CD8-positive, alpha-beta memory T cell (primary cell): ENCODE measurements around the gene MAP3K21. TPM values are rescaled to one million over a fixed set of nuclear protein-coding genes. Genes with fewer than 3 reads are reported as not detected.
A peak's percentile ranks its signal among the peaks of the same experiment; 100 is the strongest.

Experiments used
- CTCF ChIA-PET: fragments of 350-600 bp; sonication (Branson Sonifier 250); formaldehyde crosslinking; loops from one replicate; lab custom pipeline; 2021; ENCODE audit warnings: antibody characterized with exemption; lab: Charles Lee
- POLR2A ChIA-PET: fragments of 350-600 bp; sonication (Branson Sonifier 250); formaldehyde crosslinking; loops from one replicate; lab custom pipeline; 2021; ENCODE audit warnings: antibody characterized with exemption; lab: Charles Lee
- DNase-seq, 5 donors: peaks; one replicate each; pipeline versions ENCODE4 v3.0.0 to v3.0.0-alpha.2; 2020 to 2022; ENCODE audit warnings: mixed read lengths in 1 of 5
- H3K27ac ChIP-seq: one replicate; pipeline ENCODE4 v1.7.0; 2013; ENCODE audit warnings: low read depth, mild to moderate bottlenecking, low read length, moderate library complexity
- H3K27me3 ChIP-seq: 2 replicates; pipeline ENCODE4 v1.7.0; 2013; ENCODE audit warnings: low read length, mild to moderate bottlenecking; ENCODE audit not compliant: insufficient read depth, poor library complexity, severe bottlenecking
- H3K36me3 ChIP-seq: 2 replicates; pipeline ENCODE4 v1.7.0; 2013; ENCODE audit warnings: mild to moderate bottlenecking, low read length, moderate library complexity; ENCODE audit not compliant: insufficient read depth
- H3K4me1 ChIP-seq: 2 replicates; pipeline ENCODE4 v1.7.0; 2013; ENCODE audit warnings: mild to moderate bottlenecking, low read length, moderate library complexity; ENCODE audit not compliant: insufficient read depth
- H3K4me3 ChIP-seq: 2 replicates; pipeline ENCODE4 v1.7.0; 2013; ENCODE audit warnings: mild to moderate bottlenecking, low read length
- H3K9me3 ChIP-seq: 2 replicates; pipeline ENCODE4 v1.7.0; 2013; ENCODE audit warnings: mild to moderate bottlenecking, low read length
- H3K27ac Mint-ChIP-seq, 8 donors: one replicate each; pipeline ENCODE4 v1.8.0; 2020 to 2021; ENCODE audit warnings: mixed read lengths in 8 of 8, mild to moderate bottlenecking in 6 of 8, inconsistent platforms in 3 of 8, moderate library complexity in 3 of 8
- H3K27me3 Mint-ChIP-seq, 2 donors: one replicate each; pipeline ENCODE4 v1.8.0; 2020 to 2021; ENCODE audit warnings: mixed read lengths in 2 of 2, mild to moderate bottlenecking in 1 of 2, moderate library complexity in 1 of 2
- H3K36me3 Mint-ChIP-seq, 3 donors: one replicate each; pipeline ENCODE4 v1.8.0; 2020 to 2021; ENCODE audit warnings: mixed read lengths in 3 of 3, inconsistent platforms in 1 of 3, mild to moderate bottlenecking in 1 of 3
- H3K4me1 Mint-ChIP-seq, 3 donors: one replicate each; pipeline ENCODE4 v1.8.0; 2020 to 2021; ENCODE audit warnings: mixed read lengths in 3 of 3, inconsistent platforms in 1 of 3, mild to moderate bottlenecking in 1 of 3
- H3K4me3 Mint-ChIP-seq, 7 donors: one replicate each; pipeline ENCODE4 v1.8.0; 2020 to 2021; ENCODE audit warnings: mixed read lengths in 7 of 7, mild to moderate bottlenecking in 6 of 7, moderate library complexity in 4 of 7, inconsistent platforms in 2 of 7
- H3K9me3 Mint-ChIP-seq, 5 donors: one replicate each; pipeline ENCODE4 v1.8.0; 2020 to 2022; ENCODE audit warnings: mixed read lengths in 5 of 5, mild to moderate bottlenecking in 3 of 5, moderate library complexity in 2 of 5, inconsistent platforms in 1 of 5
- polyA plus RNA-seq: library from polyadenylated mRNA; unstranded; fragments of 300-500 nt; fragmentation: Illumina TruSeq; gene quantifications from one replicate; pipeline ENCODE4 v1.2.3, GENCODE V29; 2021
- total RNA-seq, 2 experiments: library from RNA; stranded (reverse); gene quantifications; one replicate each; pipeline ENCODE4 v1.2.3, GENCODE V29; 2021

MAP3K21 gene
- total and polyA plus RNA-seq, 3 experiments from 2014 or later: 0.54 to 2.8 (median 2.8) TPM

GRCh38 chr1:233362743-233363142, 35.2 kb downstream of the MAP3K21 start:
- POLR2A ChIA-PET: no interaction called here
- Mint-ChIP-seq H3K27me3 (peaks cover 3 to 9% of the 10 kb centered on the region in 2 donors), H3K4me3 (no peak overlapping the region), H3K9me3 (no peaks in the 10 kb centered on the region), H3K36me3 (peaks cover 0 to 1% (median 0%) of the 10 kb centered on the region in 3 donors), H3K4me1 (no peaks in the 10 kb centered on the region), H3K27ac (no peak overlapping the region)
- no peak overlapping the region for H3K4me3 ChIP-seq
- no peaks in the 10 kb centered on the region for H3K9me3 ChIP-seq
- CTCF ChIA-PET: interaction anchor here (1.7 kb wide), 1 partner anchor 11 kb away, joined by 5 read pairs; no protein-coding TSS in a partner anchor
- H3K27ac ChIP-seq: no peak overlapping the region
- no peaks in the 10 kb centered on the region for H3K36me3 ChIP-seq
- H3K27me3 ChIP-seq: no peaks in the 10 kb centered on the region
- no peaks in the 10 kb centered on the region for H3K4me1 ChIP-seq
- DNase-seq: no peak

- Mint-ChIP-seq H3K27me3 (peaks cover 3 to 9% of the 10 kb centered on the region in 2 donors), H3K4me1 (no peaks in the 10 kb centered on the region), H3K9me3 (no peaks in the 10 kb centered on the region), H3K27ac (peak overlapping the region in 1 of 8 donors; percentile 26), H3K4me3 (no peak overlapping the region), H3K36me3 (peaks cover 0 to 1% (median 0%) of the 10 kb centered on the region in 3 donors)
- CTCF ChIA-PET: interaction anchor here (1.0 to 2.1 kb wide), 3 partner anchors 12 to 36 kb away, joined by 4 to 5 read pairs (median 5); no protein-coding TSS in a partner anchor
- Histone ChIP-seq H3K27me3 (no peaks in the 10 kb centered on the region), H3K4me1 (no peaks in the 10 kb centered on the region), H3K4me3 (no peak overlapping the region), H3K36me3 (no peaks in the 10 kb centered on the region), H3K9me3 (no peaks in the 10 kb centered on the region), H3K27ac (no peak overlapping the region)
- no peak for DNase-seq
- POLR2A ChIA-PET: interaction anchor here (0.7 kb wide), 1 partner anchor 605 kb away, joined by 4 read pairs; no protein-coding TSS in a partner anchor
These were observed 36.5 kb downstream of the MAP3K21 start for GRCh38 chr1:233364026-233364425.

- H3K9me3 ChIP-seq: no peaks in the 10 kb centered on the region
- no peak overlapping the region for H3K27ac ChIP-seq
- H3K4me1 Mint-ChIP-seq: no peaks in the 10 kb centered on the region
- peaks cover 5 to 9% of the 10 kb centered on the region in 2 donors for H3K27me3 Mint-ChIP-seq
- DNase-seq: no peak
- H3K36me3 Mint-ChIP-seq: peaks cover 0 to 1% (median 0%) of the 10 kb centered on the region in 3 donors
- ChIA-PET POLR2A (no interaction called here), CTCF (interaction anchor here (1.0 to 2.1 kb wide), 3 partner anchors 13 to 37 kb away, joined by 4 to 5 read pairs (median 5); no protein-coding TSS in a partner anchor)
- H3K4me3 Mint-ChIP-seq: no peak overlapping the region
- H3K4me3 ChIP-seq: no peak overlapping the region
- no peak overlapping the region for H3K27ac Mint-ChIP-seq
- no peaks in the 10 kb centered on the region for H3K27me3 ChIP-seq
- H3K4me1 ChIP-seq: no peaks in the 10 kb centered on the region
- H3K9me3 Mint-ChIP-seq: no peaks in the 10 kb centered on the region
- H3K36me3 ChIP-seq: no peaks in the 10 kb centered on the region
These were observed 37.4 kb downstream of the MAP3K21 start for GRCh38 chr1:233364695-233365539.

- Histone ChIP-seq H3K4me3 (no peak overlapping the region), H3K27me3 (no peaks in the 10 kb centered on the region), H3K36me3 (no peaks in the 10 kb centered on the region), H3K9me3 (no peaks in the 10 kb centered on the region), H3K4me1 (no peaks in the 10 kb centered on the region), H3K27ac (no peak overlapping the region)
- Mint-ChIP-seq H3K27ac (no peak overlapping the region), H3K36me3 (peaks cover 0 to 1% (median 0%) of the 10 kb centered on the region in 3 donors), H3K27me3 (peaks cover 5 to 9% of the 10 kb centered on the region in 2 donors), H3K4me3 (no peak overlapping the region), H3K4me1 (no peaks in the 10 kb centered on the region), H3K9me3 (no peaks in the 10 kb centered on the region)
- ChIA-PET CTCF (interaction anchor here (1.1 to 1.6 kb wide), 2 partner anchors 12 to 27 kb away, joined by 3 to 4 read pairs; no protein-coding TSS in a partner anchor), POLR2A (no interaction called here)
- no peak for DNase-seq
These were observed 39.1 kb downstream of the MAP3K21 start for GRCh38 chr1:233366575-233366974.

- no peak overlapping the region for H3K4me3 ChIP-seq
- DNase-seq: no peak
- Mint-ChIP-seq H3K4me1 (no peaks in the 10 kb centered on the region), H3K9me3 (no peaks in the 10 kb centered on the region), H3K36me3 (peaks cover 0 to 1% (median 0%) of the 10 kb centered on the region in 3 donors), H3K27me3 (peaks cover 2 to 9% of the 10 kb centered on the region in 2 donors), H3K4me3 (no peak overlapping the region), H3K27ac (peak overlapping the region in 1 of 8 donors; percentile 17)
- no peaks in the 10 kb centered on the region for H3K36me3 ChIP-seq
- ChIA-PET POLR2A (no interaction called here), CTCF (interaction anchor here (1.6 kb wide), 1 partner anchor 11 kb away, joined by 4 read pairs; no protein-coding TSS in a partner anchor)
- no peak overlapping the region for H3K27ac ChIP-seq
- H3K4me1 ChIP-seq: no peaks in the 10 kb centered on the region
- no peaks in the 10 kb centered on the region for H3K27me3 ChIP-seq
- H3K9me3 ChIP-seq: no peaks in the 10 kb centered on the region
These were observed 39.7 kb downstream of the MAP3K21 start for GRCh38 chr1:233367057-233367803.

GRCh38 chr1:233368106-233368788, 40.7 kb downstream of the MAP3K21 start:
- Mint-ChIP-seq H3K27ac (no peak overlapping the region), H3K4me3 (no peak overlapping the region), H3K9me3 (no peaks in the 10 kb centered on the region), H3K27me3 (peaks cover 2 to 9% of the 10 kb centered on the region in 2 donors), H3K4me1 (no peaks in the 10 kb centered on the region), H3K36me3 (peaks cover 0 to 1% (median 0%) of the 10 kb centered on the region in 3 donors)
- DNase-seq: no peak
- no peaks in the 10 kb centered on the region for H3K27me3 ChIP-seq
- ChIA-PET POLR2A (no interaction called here), CTCF (no interaction called here)
- H3K9me3 ChIP-seq: no peaks in the 10 kb centered on the region
- no peak overlapping the region for H3K27ac ChIP-seq
- no peak overlapping the region for H3K4me3 ChIP-seq
- H3K4me1 ChIP-seq: no peaks in the 10 kb centered on the region
- no peaks in the 10 kb centered on the region for H3K36me3 ChIP-seq

- Histone ChIP-seq H3K27me3 (no peaks in the 10 kb centered on the region), H3K9me3 (no peaks in the 10 kb centered on the region), H3K27ac (no peak overlapping the region), H3K4me3 (no peak overlapping the region), H3K36me3 (no peaks in the 10 kb centered on the region), H3K4me1 (no peaks in the 10 kb centered on the region)
- H3K27ac Mint-ChIP-seq: no peak overlapping the region
- H3K4me3 Mint-ChIP-seq: no peak overlapping the region
- H3K27me3 Mint-ChIP-seq: peaks cover 2 to 9% of the 10 kb centered on the region in 2 donors
- H3K9me3 Mint-ChIP-seq: no peaks in the 10 kb centered on the region
- CTCF ChIA-PET: no interaction called here
- H3K4me1 Mint-ChIP-seq: no peaks in the 10 kb centered on the region
- POLR2A ChIA-PET: no interaction called here
- peaks cover 0 to 1% (median 0%) of the 10 kb centered on the region in 3 donors for H3K36me3 Mint-ChIP-seq
- DNase-seq: no peak
These were observed 41.2 kb downstream of the MAP3K21 start for GRCh38 chr1:233368789-233369130.
